NOMO-1 treated with dmso at 0.1 percent for 144 hours (cell line): ENCODE results near the gene CFAP251.
"Not testable (repeated sequence)": the region's sequence is repeated elsewhere in the genome, so short reads cannot be mapped to it uniquely, and the experiment has no call there.

Experiments
- DNase-seq: peaks from one replicate; lab custom pipeline; 2025; ENCODE audit not compliant: unreplicated experiment; lab: John Stamatoyannopoulos, UW

CFAP251 gene, protein sequence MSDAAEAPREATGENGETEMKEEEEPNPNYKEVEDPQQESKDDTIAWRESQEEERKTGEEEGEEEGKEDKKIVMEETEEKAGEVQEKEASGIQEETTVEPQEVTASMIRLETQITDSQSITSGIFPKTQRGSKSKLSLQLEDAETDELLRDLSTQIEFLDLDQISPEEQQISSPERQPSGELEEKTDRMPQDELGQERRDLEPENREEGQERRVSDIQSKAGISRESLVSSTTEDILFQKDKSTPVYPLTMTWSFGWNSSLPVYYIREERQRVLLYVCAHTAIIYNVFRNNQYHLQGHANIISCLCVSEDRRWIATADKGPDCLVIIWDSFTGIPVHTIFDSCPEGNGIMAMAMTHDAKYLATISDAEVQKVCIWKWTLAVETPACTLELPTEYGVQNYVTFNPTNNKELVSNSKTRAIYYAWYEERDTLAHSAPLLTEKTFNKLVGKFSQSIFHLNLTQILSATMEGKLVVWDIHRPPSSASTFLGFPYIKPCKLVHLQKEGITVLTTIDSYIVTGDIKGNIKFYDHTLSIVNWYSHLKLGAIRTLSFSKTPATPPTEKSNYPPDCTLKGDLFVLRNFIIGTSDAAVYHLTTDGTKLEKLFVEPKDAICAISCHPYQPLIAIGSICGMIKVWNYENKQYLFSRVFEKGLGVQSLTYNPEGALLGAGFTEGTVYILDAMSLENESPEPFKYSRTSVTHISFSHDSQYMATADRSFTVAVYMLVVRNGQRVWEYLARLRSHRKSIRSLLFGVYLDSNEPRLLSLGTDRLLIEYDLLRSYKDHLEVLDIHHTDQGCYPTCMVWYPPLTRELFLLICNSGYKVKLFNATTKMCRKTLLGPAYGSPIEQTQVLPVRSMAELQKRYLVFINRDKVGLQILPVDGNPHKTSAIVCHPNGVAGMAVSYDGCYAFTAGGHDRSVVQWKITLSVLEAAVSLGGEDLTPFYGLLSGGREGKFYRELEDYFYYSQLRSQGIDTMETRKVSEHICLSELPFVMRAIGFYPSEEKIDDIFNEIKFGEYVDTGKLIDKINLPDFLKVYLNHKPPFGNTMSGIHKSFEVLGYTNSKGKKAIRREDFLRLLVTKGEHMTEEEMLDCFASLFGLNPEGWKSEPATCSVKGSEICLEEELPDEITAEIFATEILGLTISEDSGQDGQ

DNA sequence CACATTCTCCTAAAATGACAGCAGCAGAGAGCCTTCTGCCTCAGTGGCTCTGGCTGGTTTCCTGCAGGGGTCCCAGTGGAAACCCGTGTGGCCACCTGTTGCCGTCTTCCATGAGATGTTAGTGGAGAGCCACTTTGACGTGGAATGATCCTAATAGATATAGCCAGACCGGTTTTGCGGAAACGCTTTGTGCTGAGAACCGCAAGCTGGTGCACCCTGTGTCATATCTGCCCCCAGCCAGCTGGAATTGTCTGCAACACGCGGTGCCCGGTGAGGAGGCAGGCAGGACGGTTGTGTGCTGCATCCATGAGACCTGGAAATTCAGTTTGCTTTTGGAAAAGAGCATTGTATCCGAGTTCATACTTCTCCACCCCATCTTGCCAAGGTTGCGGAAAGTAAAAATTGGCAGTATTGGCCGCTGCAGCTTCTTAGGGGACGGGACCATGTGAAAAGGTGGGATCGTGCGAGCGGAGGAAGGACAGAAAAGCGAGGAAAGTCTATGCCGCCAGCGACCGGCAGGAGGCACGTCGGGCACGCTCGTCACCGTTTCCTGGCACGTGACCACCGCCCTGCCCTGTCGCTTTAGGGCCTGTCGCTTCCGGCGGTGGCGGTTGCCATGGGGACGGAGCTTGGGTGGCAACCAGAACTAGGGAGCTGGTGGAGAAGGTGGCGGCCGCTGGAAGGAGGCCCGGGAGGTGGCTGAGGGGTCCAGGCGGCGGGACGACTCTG is at the start of gene CFAP251:
Gene CFAP251, plus strand, starts transcription at position 643 of the 729 bp plus-strand sequence. CDS start 2,714 bp downstream, outside the sequence.
- DNase-seq = peak; percentile 91

DNA sequence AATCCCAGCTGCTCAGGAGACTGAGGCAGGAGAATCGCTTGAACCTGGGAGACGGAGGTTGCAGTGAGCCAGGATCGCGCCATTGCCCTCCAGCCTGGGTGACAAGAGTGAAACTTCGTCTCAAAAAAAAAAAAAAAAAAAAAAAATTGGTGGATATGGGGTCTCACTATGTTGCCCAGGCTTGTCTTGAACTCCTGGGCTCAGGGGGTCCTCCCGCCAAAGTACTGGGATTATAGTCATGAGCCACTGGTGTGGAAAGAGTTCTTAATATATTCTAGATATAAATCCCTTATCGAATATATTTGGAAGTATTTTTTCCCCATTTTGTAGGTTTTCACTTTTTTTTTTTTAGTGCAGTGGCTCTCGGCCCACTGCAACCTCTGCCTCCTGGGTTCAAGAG is 49.2 kb upstream of the CFAP251 start:
- not testable (repeated sequence) for DNase-seq

DNA sequence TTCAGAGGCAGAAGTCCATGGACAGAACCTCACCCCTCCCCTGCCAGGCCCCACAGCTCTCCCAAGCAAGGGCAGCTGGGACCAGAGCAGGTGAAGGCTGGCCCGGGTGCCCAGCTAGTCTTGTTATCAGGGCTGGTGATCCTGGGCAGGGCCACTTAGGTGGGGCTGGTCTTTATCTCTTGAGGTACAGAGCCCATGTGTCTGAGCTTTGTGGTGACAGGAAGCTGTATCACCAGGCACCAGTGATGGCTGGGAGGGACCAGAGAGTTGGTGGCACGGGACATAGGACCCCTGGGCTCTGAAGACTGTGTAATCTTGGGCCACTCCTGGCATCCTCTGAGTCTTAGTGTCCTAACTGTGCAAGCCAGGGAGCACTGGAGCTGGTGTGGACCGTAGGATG is 46.9 kb upstream of the CFAP251 start:
- DNase-seq = no peak

DNA sequence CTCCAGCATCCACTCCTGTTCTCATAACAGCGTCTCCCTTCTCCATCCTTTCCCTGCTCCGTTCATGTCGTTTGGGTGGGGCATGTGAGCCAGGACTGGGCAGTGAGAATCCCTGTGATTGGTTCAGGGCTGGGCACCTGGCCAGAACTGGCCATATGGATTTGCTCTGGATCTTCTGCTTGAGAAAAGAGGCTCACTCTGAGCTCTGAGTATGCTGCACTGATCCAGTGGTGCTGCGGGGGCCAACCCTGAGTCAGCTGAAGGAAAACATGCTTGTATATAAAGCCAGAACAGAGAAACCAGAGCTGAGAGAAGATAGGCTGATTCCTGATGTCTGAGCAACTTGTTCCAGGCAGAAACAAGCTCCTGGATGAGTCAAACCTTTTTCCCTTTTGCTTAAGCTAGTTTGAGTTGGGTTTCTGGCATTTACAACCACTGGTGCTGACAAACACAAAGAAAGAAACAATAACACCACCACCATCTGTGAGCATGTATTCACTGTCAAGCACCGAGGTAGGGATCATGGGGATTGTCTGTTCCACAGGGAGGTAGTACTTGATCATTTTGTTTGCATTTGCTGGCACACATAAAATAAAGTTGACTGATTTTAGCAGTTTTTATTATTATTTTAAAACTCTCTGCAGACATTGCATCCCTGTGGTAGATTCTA is 45.7 kb upstream of the CFAP251 start:
- DNase-seq = no peak

DNA sequence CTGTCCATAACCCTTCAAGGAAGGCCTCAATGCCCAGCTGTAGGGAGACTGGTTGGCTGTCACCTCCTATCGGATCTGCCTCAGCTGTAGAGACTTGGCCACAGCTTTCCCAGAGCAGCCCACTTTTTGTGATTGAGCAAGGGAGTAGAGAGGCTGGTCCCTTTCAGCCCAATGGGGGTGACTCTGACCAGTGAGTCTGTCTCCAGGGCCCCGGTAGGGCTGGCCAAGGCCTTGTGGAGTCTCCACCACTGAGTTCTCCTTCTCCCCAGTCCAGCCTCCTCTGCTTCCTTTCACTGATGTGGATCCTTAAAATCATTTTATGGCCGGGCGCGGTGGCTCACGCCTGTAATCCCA is 45.2 kb upstream of the CFAP251 start:
- no peak for DNase-seq

DNA sequence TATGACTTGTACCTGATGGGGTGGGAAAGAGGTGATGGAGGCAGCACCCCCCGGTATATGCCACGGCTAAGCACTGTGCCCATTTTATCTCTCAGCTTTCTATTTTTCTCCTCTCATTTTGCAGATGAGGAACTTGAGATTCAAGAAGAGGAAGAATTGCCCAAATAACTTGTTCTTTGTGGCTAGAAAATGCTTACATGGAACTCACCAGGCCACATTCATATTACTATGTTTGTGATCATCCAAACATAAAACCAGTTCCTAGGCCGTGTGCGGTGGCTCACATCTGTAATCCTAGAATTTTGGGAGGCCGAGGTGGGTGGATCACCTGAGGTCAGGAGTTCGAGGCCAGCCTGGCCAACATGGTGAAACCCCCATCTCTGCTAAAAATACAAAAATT is 44.3 kb upstream of the CFAP251 start:
- peak; percentile 18 for DNase-seq

DNA sequence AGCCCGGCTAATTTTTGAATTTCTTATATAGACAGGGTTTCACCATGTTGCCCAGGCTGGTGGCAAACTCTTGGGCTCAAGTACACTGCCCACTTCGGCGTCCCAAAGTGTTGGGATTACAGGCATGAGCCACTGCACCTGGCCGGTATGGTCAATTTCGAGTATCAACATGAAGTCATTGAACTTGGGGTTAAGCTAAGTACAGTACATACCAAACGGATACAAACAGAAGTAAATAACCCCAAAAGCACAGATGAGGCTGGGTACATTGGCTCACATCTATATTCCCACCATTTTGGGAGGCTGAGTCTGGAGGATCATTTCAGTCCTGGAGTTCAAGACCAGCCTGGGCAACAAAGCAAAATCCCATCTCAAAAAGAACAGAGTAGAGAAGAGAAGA is 42.8 kb upstream of the CFAP251 start:
- DNase-seq = no peak

DNA sequence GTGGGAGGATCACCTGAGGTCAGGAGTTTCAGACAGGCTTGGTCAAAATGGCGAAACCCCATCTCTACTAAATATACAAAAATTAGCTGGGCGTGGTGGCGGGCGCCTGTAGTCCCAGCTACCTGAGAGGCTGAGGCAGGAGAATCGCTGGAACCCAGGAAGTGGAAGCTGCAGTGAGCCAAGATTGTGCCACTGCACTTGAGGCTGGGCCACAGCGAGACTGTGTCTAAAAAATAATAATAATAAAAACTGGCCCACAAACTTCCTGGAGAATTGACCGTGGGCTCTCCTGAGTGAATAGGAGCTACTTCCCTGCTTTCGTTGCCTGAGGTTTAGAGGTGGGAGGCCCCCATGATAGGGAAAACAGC is 42.3 kb upstream of the CFAP251 start:
- not testable (repeated sequence) for DNase-seq

DNA sequence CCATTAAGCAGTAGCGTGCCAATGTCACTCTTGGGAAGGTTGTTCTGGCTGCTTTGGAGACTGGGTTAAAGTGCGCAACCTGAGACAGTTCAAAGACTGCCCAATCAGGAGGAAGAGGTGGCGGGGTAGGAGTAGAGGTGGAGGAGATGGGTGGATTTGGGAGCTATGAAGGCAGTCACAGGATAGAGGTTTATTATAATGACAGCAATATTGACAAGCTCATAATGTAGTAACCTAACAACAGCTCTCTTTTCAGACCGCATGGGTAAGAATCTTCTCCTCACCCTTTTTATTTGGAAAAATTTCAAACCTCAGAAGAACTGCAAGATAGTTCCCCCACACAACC is 35.1 kb upstream of the CFAP251 start:
- DNase-seq = no peak

DNA sequence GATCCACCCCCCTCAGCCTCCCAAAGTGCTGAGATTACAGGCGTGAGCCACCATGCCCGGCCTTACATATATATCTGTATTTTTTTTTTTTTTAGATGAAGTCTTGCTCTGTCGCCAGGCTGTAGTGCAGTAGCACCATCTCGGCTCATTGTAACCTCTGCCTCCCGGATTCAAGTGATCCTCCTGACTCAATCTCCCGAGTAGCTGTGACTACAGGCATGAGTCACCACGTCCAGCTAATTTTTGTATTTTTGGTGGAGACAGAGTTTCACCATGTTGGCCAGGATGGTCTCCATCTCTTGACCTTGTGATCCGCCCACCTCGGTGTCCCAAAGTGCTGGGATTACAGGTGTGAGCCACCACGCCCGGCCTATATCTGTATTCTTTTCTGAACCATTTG is 33.3 kb upstream of the CFAP251 start:
- not testable (repeated sequence) for DNase-seq

DNA sequence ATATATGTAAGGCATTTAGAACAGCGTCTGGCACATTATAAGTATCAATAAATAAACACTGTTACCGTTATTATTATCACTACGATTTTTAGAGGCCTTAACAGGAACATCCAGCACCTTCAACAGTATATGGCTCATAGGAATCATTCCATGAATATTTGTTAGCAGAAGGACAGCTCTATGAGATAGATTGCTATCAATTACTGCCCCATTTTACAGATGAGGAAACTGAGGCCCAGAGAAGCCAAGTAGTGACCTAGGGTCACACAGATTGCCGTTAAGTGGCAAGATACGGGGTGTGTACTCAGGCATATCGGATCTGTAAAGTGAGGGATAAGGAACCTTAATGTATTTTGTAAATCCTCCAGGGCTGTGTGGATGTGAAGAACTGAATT is 30.3 kb upstream of the CFAP251 start:
- DNase-seq = no peak

DNA sequence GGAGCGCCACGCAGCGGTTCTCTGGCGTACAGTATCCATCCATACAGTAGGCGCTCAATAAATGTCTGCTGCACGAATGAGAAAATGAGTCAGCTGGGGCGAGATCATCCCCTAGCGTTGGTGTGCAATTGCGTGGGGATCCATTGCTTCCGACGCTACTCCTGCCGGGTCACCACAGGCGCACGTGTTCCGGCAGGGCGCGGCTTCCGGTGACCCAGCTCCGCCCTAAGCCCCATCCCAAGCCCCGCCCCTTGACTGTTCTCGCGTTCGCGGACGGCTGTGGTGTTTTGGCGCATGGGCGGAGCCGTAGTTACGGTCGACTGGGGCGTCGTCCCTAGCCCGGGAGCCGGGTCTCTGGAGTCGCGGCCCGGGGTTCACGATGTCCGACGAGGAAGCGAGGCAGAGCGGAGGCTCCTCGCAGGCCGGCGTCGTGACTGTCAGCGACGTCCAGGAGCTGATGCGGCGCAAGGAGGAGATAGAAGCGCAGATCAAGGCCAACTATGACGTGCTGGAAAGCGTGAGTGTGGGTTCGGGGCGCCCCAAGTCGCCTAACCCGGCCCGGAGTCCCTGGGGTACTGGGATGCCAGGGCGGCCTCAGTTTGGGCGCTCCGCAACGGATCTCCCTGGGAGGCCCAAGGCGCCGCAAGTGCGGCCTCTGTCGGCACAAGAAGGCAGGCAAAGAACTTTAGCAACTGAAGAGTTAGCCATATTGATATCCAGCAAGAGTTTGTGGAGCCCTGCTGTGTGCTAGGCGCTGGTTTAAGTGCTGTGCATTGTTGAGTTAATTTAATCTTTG is 29.7 kb upstream of the CFAP251 start, which contains the start of gene PSMD9:
Gene PSMD9, plus strand, starts transcription at position 313 of the 796 bp plus-strand sequence. Its CDS starts 67 bp downstream, at position 380.
- peak; percentile 97 for DNase-seq

DNA sequence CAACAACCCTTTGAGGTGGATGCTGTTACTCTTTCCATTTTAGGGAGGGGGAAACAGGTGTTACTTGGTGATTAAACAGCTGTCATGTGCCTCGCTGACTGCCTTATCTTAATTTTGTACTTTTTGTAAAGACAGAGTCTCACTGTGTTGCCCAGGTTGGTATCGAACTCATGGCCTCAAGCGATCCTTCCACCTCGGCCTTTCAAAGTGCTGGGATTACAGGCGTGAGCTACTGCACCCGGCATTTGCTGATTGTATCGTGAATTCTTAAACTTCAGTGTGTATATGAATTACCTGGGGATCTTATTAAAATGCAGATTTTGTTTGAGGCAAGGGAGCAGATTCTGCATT is 29.1 kb upstream of the CFAP251 start:
- no peak for DNase-seq

DNA sequence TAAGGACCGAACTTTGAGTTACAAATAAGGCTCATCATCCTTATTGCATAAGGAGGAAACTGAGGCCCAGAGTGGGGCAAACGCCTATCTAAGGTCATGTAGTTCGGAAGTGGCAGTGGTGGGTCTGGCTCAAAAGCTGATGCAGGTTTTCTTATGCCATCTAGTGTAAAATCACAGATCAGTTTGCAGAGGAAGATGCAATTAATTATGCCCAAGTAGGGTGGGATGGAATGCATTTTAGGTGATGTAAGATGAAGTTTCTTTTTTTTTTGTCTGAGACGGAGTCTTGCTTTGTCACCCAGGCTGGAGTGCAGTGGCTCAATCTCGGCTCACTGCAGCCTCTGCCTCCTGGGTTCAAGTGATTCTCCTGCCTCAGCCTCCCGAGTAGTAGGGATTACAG is 28.7 kb upstream of the CFAP251 start:
- not testable (repeated sequence) for DNase-seq

DNA sequence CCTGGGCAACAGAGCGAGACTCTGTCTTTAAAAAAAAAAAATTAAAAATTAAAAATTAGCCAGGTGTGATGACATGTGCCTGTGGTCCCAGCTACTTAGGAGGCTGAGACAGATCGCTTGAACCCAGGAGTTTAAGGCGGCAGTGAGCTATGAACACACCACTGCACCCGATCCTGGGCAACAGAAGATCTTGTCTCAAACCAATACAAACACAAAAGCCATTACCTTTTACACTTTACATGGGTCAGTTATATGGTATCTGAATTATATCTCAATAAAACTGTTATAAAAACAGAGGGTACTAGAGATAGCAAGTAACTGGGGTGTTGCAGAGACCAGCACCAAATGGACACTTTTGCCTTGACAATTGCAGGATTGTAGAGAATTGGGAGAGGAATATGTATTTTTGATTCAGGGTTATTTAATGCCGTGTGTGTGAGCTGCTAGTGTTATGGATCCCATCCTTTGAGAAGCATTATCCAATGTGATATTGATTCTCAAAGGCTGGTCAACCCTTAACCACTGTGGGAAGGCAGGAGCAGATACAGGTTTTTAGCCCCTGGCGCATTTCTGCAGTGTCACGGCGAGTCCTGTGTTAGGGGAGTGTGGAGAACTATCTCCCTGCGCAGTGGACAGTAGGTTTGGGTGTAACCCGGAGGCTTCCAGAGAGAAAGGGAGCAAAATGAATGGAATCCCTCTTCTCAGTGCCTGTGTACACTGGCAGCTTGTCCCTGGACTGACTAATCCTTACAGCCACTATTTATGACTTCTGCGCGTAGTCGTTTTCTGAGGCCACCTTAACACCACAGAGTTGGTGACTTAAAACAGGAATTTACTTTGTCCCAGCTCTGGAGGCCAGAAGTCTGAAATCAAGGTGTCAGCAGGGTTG is 25.5 kb upstream of the CFAP251 start:
- no peak for DNase-seq

DNA sequence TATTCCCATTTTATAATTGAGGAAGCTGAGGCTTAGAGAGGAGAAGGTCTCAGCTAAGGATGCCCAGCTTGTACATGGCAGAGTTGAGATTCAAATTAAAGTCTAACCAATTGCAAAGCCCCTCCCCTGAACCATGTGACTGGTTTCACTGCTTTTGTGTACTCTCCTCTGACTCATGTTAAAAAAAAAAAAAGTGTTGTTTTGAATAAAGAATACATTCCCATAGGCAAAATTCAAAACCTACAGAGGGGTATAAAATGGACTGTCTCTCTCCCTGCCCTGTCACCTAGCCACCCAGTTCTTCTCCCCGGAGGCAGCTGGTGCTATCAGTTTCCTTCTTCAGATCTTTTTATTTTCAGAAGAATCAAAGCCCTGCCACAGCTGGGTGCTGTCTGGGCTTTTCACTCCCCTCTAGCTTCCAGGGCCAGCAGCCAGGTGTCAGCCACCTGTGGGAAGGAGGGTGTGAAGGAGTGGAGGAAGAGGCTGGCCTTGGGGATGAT is 24.4 kb upstream of the CFAP251 start:
- no peak for DNase-seq

DNA sequence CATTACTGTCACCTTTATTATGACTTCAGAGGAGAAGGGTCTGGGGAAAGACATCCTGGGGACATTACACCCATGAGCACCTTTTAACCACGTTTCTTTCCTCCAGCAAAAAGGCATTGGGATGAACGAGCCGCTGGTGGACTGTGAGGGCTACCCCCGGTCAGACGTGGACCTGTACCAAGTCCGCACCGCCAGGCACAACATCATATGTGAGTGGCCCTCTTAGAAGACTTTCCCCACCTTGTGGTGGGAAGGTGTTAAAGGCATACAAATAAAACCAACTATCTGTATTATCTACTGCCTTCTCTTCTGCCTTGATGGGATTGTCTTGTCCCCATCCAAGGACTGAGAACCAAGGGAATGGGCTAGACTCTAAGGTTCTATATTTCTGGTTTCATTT is 23.8 kb upstream of the CFAP251 start:
- no peak for DNase-seq

DNA sequence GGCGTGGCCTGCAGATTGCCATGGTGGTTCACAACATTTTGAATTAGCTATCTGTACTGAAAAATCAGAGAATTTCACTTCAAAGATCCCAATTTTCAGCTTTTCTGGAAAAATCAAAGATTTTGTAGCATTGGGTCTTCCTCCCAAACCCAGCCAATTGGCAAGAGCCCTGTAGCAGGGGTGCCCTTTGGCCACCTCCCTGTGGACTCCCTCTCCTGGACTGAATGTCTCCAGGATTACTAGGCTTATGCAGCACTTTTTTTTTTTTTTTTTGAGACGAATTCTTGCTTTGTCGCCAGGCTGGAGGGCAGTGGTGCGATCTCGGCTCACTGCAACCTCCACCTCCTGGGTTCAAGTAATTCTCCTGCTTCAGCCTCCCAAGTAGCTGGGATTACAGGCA is 20.1 kb upstream of the CFAP251 start:
- no peak for DNase-seq

DNA sequence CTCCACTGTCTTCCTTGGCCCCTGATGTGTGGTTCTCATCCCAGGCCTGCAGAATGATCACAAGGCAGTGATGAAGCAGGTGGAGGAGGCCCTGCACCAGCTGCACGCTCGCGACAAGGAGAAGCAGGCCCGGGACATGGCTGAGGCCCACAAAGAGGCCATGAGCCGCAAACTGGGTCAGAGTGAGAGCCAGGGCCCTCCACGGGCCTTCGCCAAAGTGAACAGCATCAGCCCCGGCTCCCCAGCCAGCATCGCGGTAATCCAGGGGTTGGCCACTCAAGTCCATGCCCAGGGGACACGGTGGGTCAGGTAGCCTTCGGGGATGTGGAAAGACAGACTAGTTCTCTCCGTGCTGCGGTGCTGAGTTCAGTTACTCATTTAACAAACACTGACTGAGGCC is 18.8 kb upstream of the CFAP251 start:
- no peak for DNase-seq
